Measurements from ENCODE around the gene KIRREL3.

Gene KIRREL3

GRCh38 chr11:126925321-126926093 lies 75.1 kb downstream of the KIRREL3 start:
- H3K27me3 Mint-ChIP-seq, result no peaks in the 10 kb centered on the region

DNA sequence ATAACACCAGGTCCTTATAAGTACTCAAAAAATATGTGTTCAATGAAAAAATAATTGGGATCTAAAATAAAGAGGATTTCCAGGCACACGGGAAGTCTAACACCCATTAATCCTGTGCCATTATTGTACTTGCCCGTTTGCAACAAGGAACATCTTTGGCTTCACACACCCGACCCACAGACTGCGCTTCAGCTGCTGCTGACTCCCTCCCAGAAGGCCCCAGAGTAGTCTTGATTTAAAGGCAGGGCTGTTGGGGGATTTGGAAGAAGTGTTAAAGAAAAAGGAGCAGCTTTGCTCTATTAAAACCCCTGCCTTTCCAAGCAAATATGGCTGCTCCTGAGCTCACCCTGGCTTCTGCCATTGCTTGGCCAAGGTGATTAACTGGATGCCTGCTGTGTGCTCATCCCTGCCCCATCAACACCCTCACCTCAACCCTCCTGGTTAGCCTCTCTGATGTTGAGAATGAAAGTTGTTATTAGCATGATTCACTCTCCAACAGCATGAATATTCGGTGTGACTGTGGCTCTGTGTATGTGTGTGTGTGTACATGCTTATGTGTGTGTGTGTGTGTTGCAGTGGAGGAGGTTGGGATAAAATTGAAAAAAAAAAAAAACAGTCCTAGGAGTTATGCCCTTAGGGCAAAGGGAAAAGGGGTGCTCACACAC lies 76.1 kb downstream of the KIRREL3 start:
- CTCF ChIA-PET, result no interaction called here

More at GRCh38 chr11:126925321-126926093, 75.1 kb downstream of the KIRREL3 start:
- H3K4me1 Mint-ChIP-seq, result no peaks in the 10 kb centered on the region
- CTCF ChIA-PET, result no interaction called here
- H3K27ac Mint-ChIP-seq, result no peak overlapping the region
- no peak overlapping the region for H3K4me3 Mint-ChIP-seq
- H3K9me3 Mint-ChIP-seq, result no peaks in the 10 kb centered on the region
- H3K36me3 Mint-ChIP-seq, result no peaks in the 10 kb centered on the region
- DNase-seq, result no peak

GRCh38 chr11:126920833-126921232 lies 79.7 kb downstream of the KIRREL3 start:
- Mint-ChIP-seq H3K9me3 (no peaks in the 10 kb centered on the region), H3K36me3 (no peaks in the 10 kb centered on the region), H3K27me3 (no peaks in the 10 kb centered on the region), H3K4me1 (no peaks in the 10 kb centered on the region), H3K4me3 (no peak overlapping the region), H3K27ac (no peak overlapping the region)
- CTCF ChIA-PET, result no interaction called here
- no peak for DNase-seq

More for the DNA sequence above, 76.1 kb downstream of the KIRREL3 start:
- Mint-ChIP-seq H3K27me3 (no peaks in the 10 kb centered on the region), H3K36me3 (no peaks in the 10 kb centered on the region), H3K27ac (no peak overlapping the region), H3K9me3 (no peaks in the 10 kb centered on the region), H3K4me3 (no peak overlapping the region), H3K4me1 (no peaks in the 10 kb centered on the region)
- no peak for DNase-seq

DNA sequence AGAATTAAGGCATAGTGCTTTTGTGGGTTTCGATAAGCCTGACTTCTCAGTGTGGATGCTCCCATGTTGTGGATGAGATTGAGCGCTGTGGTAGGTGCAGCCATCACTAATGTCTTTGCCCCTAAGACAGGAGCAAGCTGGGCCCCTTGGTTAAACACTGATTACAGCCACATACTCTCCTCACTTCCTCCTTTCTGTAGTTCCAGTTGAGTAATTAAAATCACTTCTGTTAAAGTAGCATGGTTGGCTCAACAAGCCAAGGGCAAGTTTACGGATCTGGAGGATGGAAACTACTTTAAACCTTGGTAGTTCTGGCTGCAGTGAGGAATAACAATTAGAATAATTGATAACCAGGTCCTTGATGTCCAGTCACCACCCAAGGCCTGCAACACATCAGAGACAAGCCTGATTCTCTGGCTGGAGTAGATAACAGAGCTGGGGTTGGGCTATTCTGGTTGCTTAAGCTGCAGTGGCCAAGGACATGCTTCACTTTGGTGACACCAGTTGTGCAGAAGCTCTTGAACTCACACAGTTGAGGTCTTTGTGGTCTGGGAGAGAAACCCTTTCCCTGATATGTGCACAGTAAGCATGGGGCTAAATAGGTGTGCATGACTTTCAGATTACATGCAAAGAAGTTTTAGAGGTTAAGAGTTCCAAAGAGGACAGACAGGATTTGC lies 81.3 kb downstream of the KIRREL3 start:
- Mint-ChIP-seq H3K27ac (no peak overlapping the region), H3K4me3 (no peak overlapping the region), H3K36me3 (no peaks in the 10 kb centered on the region), H3K27me3 (no peaks in the 10 kb centered on the region), H3K9me3 (no peaks in the 10 kb centered on the region), H3K4me1 (no peaks in the 10 kb centered on the region)
- no peak for DNase-seq
- CTCF ChIA-PET, result no interaction called here

DNA sequence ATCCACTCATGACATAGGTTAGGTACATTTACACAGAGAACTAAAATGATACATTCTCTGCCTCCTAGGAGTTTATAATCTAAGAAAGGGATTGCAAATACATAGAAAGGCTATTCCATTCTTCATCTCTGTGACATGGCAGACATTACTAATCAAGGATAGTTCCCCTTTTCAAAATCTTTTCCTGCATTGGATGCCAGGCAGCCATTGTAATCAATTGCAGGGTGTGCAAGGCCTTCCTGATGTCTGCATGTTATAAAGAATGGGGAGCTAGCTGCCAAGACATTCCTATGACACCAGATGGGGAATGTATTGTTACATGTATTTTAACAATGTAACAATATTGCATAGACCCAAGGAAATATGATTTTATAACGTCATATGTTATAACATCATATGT lies 82.0 kb downstream of the KIRREL3 start:
- Mint-ChIP-seq H3K27me3 (no peaks in the 10 kb centered on the region), H3K9me3 (no peaks in the 10 kb centered on the region), H3K36me3 (no peaks in the 10 kb centered on the region), H3K4me3 (no peak overlapping the region), H3K4me1 (no peaks in the 10 kb centered on the region), H3K27ac (no peak overlapping the region)
- CTCF ChIA-PET, result no interaction called here
- no peak for DNase-seq

- Mint-ChIP-seq H3K27me3 (no peaks in the 10 kb centered on the region), H3K4me3 (no peak overlapping the region), H3K27ac (no peak overlapping the region), H3K4me1 (no peaks in the 10 kb centered on the region), H3K9me3 (no peaks in the 10 kb centered on the region), H3K36me3 (no peaks in the 10 kb centered on the region)
- CTCF ChIA-PET, result no interaction called here
- no peak for DNase-seq
Observed at GRCh38 chr11:126917531-126918204, 82.9 kb downstream of the KIRREL3 start.

- no peaks in the 10 kb centered on the region for H3K27me3 Mint-ChIP-seq
- H3K4me1 Mint-ChIP-seq, result no peaks in the 10 kb centered on the region
- no peaks in the 10 kb centered on the region for H3K9me3 Mint-ChIP-seq
- CTCF ChIA-PET, result no interaction called here
- H3K27ac Mint-ChIP-seq, result no peak overlapping the region
- H3K4me3 Mint-ChIP-seq, result no peak overlapping the region
- H3K36me3 Mint-ChIP-seq, result no peaks in the 10 kb centered on the region
- DNase-seq, result no peak
Observed at GRCh38 chr11:126915430-126915829, 85.1 kb downstream of the KIRREL3 start.

DNA sequence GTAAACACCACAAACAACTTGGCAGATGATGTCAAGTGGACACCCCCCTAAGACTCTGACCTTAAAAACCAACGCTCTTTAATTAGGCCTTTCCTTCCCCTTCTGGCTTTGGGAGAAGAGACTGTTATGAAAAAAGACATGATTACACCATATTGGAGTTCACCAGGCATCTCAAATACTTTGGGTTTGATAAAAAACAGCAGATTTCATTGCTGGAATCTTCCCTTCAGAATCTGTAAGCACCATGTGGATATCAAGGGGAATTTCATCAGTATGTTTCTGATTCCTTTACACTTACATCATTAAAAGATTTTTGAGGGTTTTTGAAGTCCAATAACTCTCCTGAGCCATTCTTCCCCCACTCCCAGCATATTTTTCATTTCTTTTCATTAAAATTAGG lies 85.6 kb downstream of the KIRREL3 start:
- no peaks in the 10 kb centered on the region for H3K27me3 Mint-ChIP-seq
- CTCF ChIA-PET, result no interaction called here
- H3K27ac Mint-ChIP-seq, result no peak overlapping the region
- no peaks in the 10 kb centered on the region for H3K9me3 Mint-ChIP-seq
- no peaks in the 10 kb centered on the region for H3K4me1 Mint-ChIP-seq
- H3K36me3 Mint-ChIP-seq, result no peaks in the 10 kb centered on the region
- no peak for DNase-seq
- no peak overlapping the region for H3K4me3 Mint-ChIP-seq

GRCh38 chr11:126914166-126914565 lies 86.4 kb downstream of the KIRREL3 start:
- H3K36me3 Mint-ChIP-seq, result no peaks in the 10 kb centered on the region
- CTCF ChIA-PET, result no interaction called here
- H3K9me3 Mint-ChIP-seq, result no peaks in the 10 kb centered on the region
- no peaks in the 10 kb centered on the region for H3K27me3 Mint-ChIP-seq
- H3K4me1 Mint-ChIP-seq, result no peaks in the 10 kb centered on the region
- no peak overlapping the region for H3K27ac Mint-ChIP-seq
- no peak for DNase-seq
- H3K4me3 Mint-ChIP-seq, result no peak overlapping the region

- Mint-ChIP-seq H3K9me3 (no peaks in the 10 kb centered on the region), H3K27me3 (no peaks in the 10 kb centered on the region), H3K4me1 (no peaks in the 10 kb centered on the region), H3K36me3 (no peaks in the 10 kb centered on the region), H3K27ac (no peak overlapping the region), H3K4me3 (no peak overlapping the region)
- DNase-seq, result no peak
- CTCF ChIA-PET, result no interaction called here
Observed at GRCh38 chr11:126904520-126904919, 96.0 kb downstream of the KIRREL3 start.

DNA sequence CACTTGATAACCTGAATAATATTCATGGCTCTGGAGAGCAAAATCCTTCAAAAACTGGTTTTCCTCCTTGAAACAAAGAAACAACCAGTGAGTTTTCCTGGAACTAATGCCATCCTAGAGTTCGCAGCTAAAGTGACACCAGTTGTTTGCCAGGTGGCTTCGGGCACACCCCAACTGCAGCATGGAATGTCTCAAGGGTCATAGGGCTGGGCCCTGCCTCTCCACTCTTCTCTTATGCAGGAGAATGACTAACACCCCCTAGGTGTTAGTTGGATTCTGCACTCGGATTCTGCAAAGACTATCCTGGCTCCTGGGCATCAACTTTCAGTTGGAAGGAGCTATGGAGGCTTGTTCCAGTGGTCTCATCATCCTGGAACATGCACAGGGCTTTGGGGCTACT lies 98.8 kb downstream of the KIRREL3 start:
- DNase-seq, result no peak
- H3K4me3 Mint-ChIP-seq, result no peak overlapping the region
- H3K27ac Mint-ChIP-seq, result no peak overlapping the region
- CTCF ChIA-PET, result no interaction called here
- no peaks in the 10 kb centered on the region for H3K36me3 Mint-ChIP-seq
- H3K4me1 Mint-ChIP-seq, result no peaks in the 10 kb centered on the region
- peaks cover under 1% of the 10 kb centered on the region for H3K9me3 Mint-ChIP-seq
- no peaks in the 10 kb centered on the region for H3K27me3 Mint-ChIP-seq

DNA sequence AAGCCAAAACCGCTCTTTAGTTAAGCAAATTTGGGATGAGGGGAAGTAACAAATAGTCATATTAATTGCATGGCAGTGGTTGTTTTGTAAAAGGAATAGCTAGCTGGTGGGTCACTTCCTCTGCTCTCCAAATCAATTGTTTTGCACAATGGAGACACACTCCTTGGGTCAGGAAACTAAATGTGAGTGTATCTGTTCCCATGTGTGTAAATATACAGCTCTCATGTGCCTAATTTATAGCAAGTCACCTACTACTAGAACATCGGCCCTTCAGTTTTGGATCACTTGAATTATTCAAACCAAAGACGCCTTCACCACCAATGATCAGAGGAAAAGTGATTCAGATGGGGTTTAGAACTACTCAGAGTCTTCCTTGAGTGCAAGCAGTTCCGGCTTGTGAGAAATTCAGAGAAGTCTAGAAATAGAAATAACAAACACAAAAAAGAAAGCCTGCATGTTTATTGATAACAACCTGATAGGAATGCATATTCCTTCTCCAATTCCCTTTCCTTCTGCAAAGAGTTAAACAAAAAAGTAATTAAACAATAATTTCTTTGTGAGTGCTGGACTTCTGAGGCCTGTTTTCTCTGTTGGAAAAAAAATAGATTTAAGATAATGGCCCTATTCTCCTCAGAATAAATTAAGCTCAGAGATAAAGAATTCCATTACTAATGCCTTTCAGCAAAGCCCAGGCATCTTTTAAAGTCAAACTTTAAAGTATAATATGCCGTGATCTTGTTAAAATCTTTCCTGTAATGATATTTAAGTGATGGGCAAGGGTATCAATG lies 100.4 kb downstream of the KIRREL3 start:
- CTCF ChIA-PET, result interaction anchor here (0.6 kb wide), 1 partner anchor 129 kb away, joined by 3 read pairs; no protein-coding TSS in a partner anchor
- Mint-ChIP-seq H3K36me3 (no peaks in the 10 kb centered on the region), H3K9me3 (peaks cover 9% of the 10 kb centered on the region), H3K4me1 (no peaks in the 10 kb centered on the region), H3K4me3 (no peak overlapping the region), H3K27ac (no peak overlapping the region), H3K27me3 (no peaks in the 10 kb centered on the region)
- no peak for DNase-seq

- no peaks in the 10 kb centered on the region for H3K36me3 Mint-ChIP-seq
- no peaks in the 10 kb centered on the region for H3K4me1 Mint-ChIP-seq
- H3K4me3 Mint-ChIP-seq, result no peak overlapping the region
Observed at GRCh38 chr11:126898802-126899201, 101.8 kb downstream of the KIRREL3 start.

DNA sequence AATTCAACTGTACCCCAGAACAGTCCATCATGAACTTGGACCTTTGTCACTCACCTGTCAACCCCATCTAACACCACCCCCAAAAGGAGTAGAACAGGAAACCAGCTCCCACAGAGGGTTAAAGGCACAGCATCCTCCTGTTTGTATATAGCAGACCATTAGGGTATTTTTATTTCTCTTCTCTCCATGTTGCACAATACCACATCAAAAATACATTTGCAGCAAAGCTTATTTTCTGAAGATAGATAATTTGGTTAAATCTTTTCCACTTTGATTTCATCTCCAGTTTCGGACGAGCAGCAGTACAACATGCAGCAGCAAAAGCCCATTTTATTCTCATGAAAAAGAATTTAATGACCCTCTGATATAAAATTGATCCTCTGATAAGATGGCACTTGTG lies 103.1 kb downstream of the KIRREL3 start:
- Mint-ChIP-seq H3K27ac (no peak overlapping the region), H3K4me3 (no peak overlapping the region), H3K9me3 (peaks cover 9% of the 10 kb centered on the region), H3K4me1 (no peaks in the 10 kb centered on the region), H3K27me3 (no peaks in the 10 kb centered on the region), H3K36me3 (no peaks in the 10 kb centered on the region)
- no peak for DNase-seq
- CTCF ChIA-PET, result no interaction called here

More at GRCh38 chr11:126898802-126899201, 101.8 kb downstream of the KIRREL3 start:
- no peak for DNase-seq
- no peak overlapping the region for H3K27ac Mint-ChIP-seq
- CTCF ChIA-PET, result no interaction called here
- peaks cover 9% of the 10 kb centered on the region for H3K9me3 Mint-ChIP-seq
- H3K27me3 Mint-ChIP-seq, result no peaks in the 10 kb centered on the region

Data from activated naive CD4-positive, alpha-beta T cell treated with anti-CD3 and anti-CD28 coated beads, Interleukin-2, amount 10 ng/mL, durations not matched to agents 7 days and 5 days (primary cell).